ENCODE results near the gene ZNF10.

Gene ZNF10

DNA sequence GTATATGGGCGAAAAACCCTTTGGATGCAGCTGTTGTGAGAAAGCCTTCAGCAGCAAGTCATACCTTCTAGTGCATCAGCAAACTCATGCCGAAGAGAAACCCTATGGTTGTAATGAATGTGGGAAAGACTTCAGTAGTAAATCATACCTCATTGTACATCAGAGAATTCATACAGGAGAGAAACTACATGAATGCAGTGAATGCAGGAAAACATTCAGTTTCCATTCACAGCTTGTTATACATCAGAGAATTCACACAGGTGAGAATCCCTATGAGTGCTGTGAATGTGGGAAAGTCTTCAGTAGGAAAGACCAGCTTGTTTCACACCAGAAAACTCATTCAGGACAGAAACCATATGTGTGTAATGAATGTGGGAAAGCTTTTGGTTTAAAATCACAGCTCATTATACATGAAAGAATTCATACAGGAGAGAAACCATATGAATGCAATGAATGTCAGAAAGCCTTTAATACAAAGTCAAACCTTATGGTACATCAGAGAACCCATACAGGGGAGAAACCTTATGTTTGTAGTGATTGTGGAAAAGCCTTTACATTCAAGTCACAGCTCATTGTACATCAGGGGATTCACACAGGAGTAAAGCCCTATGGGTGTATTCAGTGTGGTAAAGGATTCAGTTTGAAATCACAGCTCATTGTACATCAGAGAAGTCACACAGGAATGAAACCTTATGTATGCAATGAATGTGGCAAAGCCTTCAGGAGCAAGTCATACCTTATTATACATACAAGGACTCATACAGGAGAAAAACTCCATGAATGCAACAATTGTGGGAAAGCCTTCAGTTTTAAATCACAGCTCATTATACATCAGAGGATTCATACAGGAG, 72.3 kb downstream of the ZNF10 start:
- no peak for DNase-seq

GRCh38 chr12:133203344-133204263, 73.2 kb downstream of the ZNF10 start:
- no peak for DNase-seq

- no peak for DNase-seq
Measured at GRCh38 chr12:133204264-133204603, 73.8 kb downstream of the ZNF10 start.

DNA sequence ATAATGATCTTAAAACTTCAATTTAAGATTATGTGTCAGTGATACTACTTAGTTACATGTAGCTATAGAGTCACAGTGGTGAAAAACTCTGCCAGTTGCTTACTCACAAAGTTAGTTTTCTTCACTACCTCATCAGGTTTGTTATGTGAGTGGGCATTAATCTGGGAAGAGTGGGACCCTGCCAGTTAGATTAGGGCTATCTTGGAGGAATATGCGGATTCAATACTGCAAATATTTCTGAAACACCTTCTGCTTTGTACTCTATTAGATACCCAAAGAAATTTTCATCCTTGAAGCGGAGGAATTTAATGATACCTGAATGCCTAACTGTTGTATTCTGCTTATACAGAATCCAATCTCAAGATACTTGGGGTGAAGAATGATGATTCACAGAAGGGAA, 76.0 kb downstream of the ZNF10 start:
- no peak for DNase-seq

All from HCEC 1CT (cell line).